ENCODE measurements around the gene CHIC2.

GRCh38 chr4:54099748-54100574 lies 35.6 kb upstream of the CHIC2 start, which contains the start of gene GSX2:
- TF ChIP-seq CTCF (IDR thresholded peaks at IDR 0.05) (no peak), ZFX (IDR thresholded peaks at IDR 0.05; ENCODE audit: borderline replicate concordance) (no peak)

Measured in 22Rv1 (cell line).